Tibial nerve (tissue), 4 donors: ENCODE data around the gene ENDOV. TPM values are rescaled to one million over a fixed set of nuclear protein-coding genes. Genes with fewer than 3 reads are reported as not detected.
A peak's percentile ranks its signal among the peaks of the same experiment; 100 is the strongest.

Experiments
- DNase-seq, 2 donors: peaks; one replicate each; pipeline ENCODE4 v3.0.0-alpha.2; 2019; ENCODE audit warnings: low spot score in 2 of 2
- H3K27ac ChIP-seq, 4 donors: fragments of 200-600 bp; sonication (generic) in 3 of 4; one replicate each; pipeline ENCODE4 v1.5.1; 2017 to 2019; ENCODE audit warnings: mild to moderate bottlenecking in 1 of 4
- H3K27me3 ChIP-seq, 2 donors: fragments of 200-600 bp; sonication (generic) in 1 of 2; one replicate each; pipeline versions ENCODE4 v1.5.1 to v1.6.0; 2017 to 2019
- H3K36me3 ChIP-seq, 3 donors: fragments of 200-600 bp; sonication (generic); one replicate each; pipeline ENCODE4 v1.5.1; 2018 to 2019
- H3K4me1 ChIP-seq, 4 donors: fragments of 200-600 bp; sonication (generic) in 3 of 4; one replicate each; pipeline ENCODE4 v1.5.1; 2017 to 2019
- H3K4me3 ChIP-seq, 4 donors: fragments of 200-600 bp; sonication (generic) in 3 of 4; one replicate each; pipeline ENCODE4 v1.5.1; 2017 to 2019; ENCODE audit warnings: mild to moderate bottlenecking in 1 of 4, moderate library complexity in 1 of 4
- H3K9me3 ChIP-seq, 4 donors: fragments of 200-600 bp; sonication (generic) in 3 of 4; one replicate each; pipeline ENCODE4 v1.5.1; 2017 to 2019
- EP300 ChIP-seq, 2 donors: sonication (generic); formaldehyde crosslinking; IDR thresholded peaks; one replicate each; pipeline ENCODE4 v1.6.1; 2017; ENCODE audit warnings: antibody characterized with exemption in 2 of 2, mild to moderate bottlenecking in 1 of 2
- POLR2A ChIP-seq, 2 donors: fragments of 450-650 bp; IDR thresholded peaks; one replicate each; pipeline ENCODE4 v1.6.1; 2017; ENCODE audit warnings: antibody characterized with exemption in 2 of 2, mild to moderate bottlenecking in 2 of 2, moderate library complexity in 2 of 2
- WGBS, 2 donors: methylation state at CpG; one replicate each; pipeline ENCODE4 v1.1.5; 2018; 5-methylcytosine and 5-hydroxymethylcytosine counted together
- total RNA-seq, 4 donors: library from RNA; depleted of rRNA; stranded (reverse); fragments of >200 nt; gene quantifications; one replicate each; pipeline ENCODE4 v1.1.0, GENCODE V29; 2016
- TF ChIP-seq, protein P1 (sequence below), 5 experiments: fragments of 200-600 bp in 3 of 5; fragments of 450-650 bp in 2 of 5; sonication (generic) in 3 of 5; IDR thresholded peaks; one replicate each; pipeline ENCODE4 v1.5.1; 2016 to 2019; ENCODE audit warnings: antibody characterized with exemption in 5 of 5, mild to moderate bottlenecking in 3 of 5, moderate library complexity in 2 of 5

Gene ENDOV
- total RNA-seq, 4 donors from 2014 or later, result 9.8 to 30.3 (median 16.6) TPM

DNA sequence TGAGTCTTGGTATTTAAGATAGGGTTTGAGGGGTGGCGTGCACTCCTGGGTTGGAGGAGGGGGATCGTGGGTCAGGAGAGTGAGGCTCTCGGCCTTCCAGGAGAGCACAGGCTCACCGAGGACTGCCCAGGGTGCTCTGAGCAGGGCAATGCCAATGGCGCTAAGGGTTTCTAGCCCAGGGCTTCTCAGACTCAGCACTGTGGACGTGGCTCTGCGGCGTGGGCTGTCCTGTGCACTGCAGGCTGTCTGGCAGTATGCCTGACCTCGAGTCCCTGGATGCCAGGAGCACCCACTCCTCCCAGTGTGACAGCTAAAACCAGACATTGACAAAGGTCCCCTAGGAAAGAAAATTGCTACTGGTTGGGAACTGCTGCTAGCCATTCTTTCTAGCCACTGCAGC is 37.2 kb upstream of the ENDOV start:
- Histone ChIP-seq H3K36me3 (peaks cover 0 to 100% (median 34%) of the 10 kb centered on the region in 3 donors), H3K4me3 (no peak overlapping the region), H3K4me1 (no peaks in the 10 kb centered on the region), H3K27me3 (no peaks in the 10 kb centered on the region), H3K27ac (peak overlapping the region in 1 of 4 donors; percentile 7), H3K9me3 (no peaks in the 10 kb centered on the region)
- TF ChIP-seq POLR2A (IDR thresholded peaks at IDR 0.05), result no peak
- TF ChIP-seq EP300 (IDR thresholded peaks at IDR 0.05), result no peak
- TF ChIP-seq, protein P1, sequence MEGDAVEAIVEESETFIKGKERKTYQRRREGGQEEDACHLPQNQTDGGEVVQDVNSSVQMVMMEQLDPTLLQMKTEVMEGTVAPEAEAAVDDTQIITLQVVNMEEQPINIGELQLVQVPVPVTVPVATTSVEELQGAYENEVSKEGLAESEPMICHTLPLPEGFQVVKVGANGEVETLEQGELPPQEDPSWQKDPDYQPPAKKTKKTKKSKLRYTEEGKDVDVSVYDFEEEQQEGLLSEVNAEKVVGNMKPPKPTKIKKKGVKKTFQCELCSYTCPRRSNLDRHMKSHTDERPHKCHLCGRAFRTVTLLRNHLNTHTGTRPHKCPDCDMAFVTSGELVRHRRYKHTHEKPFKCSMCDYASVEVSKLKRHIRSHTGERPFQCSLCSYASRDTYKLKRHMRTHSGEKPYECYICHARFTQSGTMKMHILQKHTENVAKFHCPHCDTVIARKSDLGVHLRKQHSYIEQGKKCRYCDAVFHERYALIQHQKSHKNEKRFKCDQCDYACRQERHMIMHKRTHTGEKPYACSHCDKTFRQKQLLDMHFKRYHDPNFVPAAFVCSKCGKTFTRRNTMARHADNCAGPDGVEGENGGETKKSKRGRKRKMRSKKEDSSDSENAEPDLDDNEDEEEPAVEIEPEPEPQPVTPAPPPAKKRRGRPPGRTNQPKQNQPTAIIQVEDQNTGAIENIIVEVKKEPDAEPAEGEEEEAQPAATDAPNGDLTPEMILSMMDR (IDR thresholded peaks at IDR 0.05), result no peak
- 81 to 82% methylated on average over 9 of the region's 9 CpGs for WGBS, 2 donors
- no peak for DNase-seq

DNA sequence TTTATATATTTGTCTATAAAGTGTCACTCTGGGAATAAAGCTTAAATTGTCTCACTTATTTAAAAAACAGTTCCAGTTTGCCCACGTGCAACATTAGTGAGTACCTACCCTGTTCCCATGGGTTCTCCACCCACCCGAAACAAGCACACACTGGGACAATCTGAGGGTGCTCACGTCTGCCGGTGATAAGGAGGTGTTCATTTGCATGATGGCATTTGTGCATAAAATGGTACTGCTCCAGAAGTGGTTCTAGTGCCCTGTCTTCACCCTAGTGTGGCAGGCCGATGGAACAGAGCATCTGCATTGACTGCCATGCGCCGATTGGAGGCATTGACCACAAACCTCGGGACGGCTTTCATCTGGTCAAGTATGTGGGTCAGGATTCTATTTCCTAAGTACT is 35.6 kb upstream of the ENDOV start:
- Histone ChIP-seq H3K27me3 (no peaks in the 10 kb centered on the region), H3K27ac (no peak overlapping the region), H3K4me1 (no peaks in the 10 kb centered on the region), H3K9me3 (no peaks in the 10 kb centered on the region), H3K4me3 (no peak overlapping the region), H3K36me3 (peaks cover 0 to 100% (median 30%) of the 10 kb centered on the region in 3 donors)
- DNase-seq, result no peak
- TF ChIP-seq, protein P1 (IDR thresholded peaks at IDR 0.05), result no peak
- TF ChIP-seq EP300 (IDR thresholded peaks at IDR 0.05), result no peak
- TF ChIP-seq POLR2A (IDR thresholded peaks at IDR 0.05), result no peak
- WGBS, 2 donors, result 82 to 87% methylated on average over 9 of the region's 9 CpGs

DNA sequence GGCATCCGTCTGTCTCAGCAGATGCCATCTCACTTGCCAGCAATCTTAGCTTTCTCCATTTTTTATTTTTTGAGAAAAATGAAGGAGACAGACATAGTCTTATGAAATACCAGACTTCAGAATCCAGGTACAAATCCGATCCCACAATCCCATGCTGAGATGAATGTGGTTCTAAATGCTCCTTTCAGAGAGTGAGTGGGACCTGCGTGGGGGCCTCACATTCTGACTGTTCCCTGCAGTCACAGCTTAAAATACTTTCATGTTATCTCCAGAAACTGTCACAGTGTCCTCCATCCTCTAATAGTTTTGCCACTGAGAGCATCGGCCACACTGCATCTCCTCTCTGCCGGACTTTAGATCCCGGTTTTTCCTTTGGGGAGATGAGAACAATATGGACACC is 34.9 kb upstream of the ENDOV start:
- TF ChIP-seq, protein P1 (IDR thresholded peaks at IDR 0.05), result no peak
- TF ChIP-seq POLR2A (IDR thresholded peaks at IDR 0.05) (no peak), EP300 (IDR thresholded peaks at IDR 0.05) (no peak)
- Histone ChIP-seq H3K4me1 (no peaks in the 10 kb centered on the region), H3K9me3 (no peaks in the 10 kb centered on the region), H3K27me3 (no peaks in the 10 kb centered on the region), H3K36me3 (peaks cover 0 to 100% (median 34%) of the 10 kb centered on the region in 3 donors), H3K27ac (no peak overlapping the region), H3K4me3 (no peak overlapping the region)
- no peak for DNase-seq
- WGBS, 2 donors, result 89 to 94% methylated on average over 6 of the region's 6 CpGs

DNA sequence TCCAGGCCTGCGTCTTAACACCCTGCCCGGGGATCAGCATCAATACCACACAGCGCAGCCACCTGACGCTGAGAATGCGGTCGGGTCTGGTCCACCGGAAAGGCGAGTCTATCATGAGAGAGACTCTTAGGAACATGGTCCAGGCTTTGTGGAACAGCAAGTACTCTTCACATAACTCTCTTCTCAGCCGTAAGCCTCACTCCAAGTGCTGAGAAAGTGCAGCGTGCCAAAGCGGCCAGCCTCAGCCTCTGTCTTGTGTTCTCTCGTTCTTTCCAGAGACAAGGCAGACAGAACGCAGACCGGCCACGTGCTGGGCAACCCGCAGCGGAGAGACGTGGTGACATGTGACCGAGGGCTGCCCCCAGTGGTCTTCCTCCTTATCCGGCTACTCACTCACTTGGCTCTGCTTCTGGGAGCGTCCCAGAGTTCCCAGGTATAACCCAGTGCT is 34.4 kb upstream of the ENDOV start:
- peaks cover 0 to 100% (median 35%) of the 10 kb centered on the region in 3 donors for H3K36me3 ChIP-seq
- H3K27me3 ChIP-seq, result no peaks in the 10 kb centered on the region
- H3K4me3 ChIP-seq, result no peak overlapping the region
- no peak for DNase-seq
- no peaks in the 10 kb centered on the region for H3K4me1 ChIP-seq
- TF ChIP-seq POLR2A (IDR thresholded peaks at IDR 0.05) (no peak), EP300 (IDR thresholded peaks at IDR 0.05) (no peak)
- TF ChIP-seq, protein P1 (IDR thresholded peaks at IDR 0.05), result no peak
- no peak overlapping the region for H3K27ac ChIP-seq
- no peaks in the 10 kb centered on the region for H3K9me3 ChIP-seq
- WGBS, 2 donors, result 87% methylated on average over 21 of the region's 21 CpGs

DNA sequence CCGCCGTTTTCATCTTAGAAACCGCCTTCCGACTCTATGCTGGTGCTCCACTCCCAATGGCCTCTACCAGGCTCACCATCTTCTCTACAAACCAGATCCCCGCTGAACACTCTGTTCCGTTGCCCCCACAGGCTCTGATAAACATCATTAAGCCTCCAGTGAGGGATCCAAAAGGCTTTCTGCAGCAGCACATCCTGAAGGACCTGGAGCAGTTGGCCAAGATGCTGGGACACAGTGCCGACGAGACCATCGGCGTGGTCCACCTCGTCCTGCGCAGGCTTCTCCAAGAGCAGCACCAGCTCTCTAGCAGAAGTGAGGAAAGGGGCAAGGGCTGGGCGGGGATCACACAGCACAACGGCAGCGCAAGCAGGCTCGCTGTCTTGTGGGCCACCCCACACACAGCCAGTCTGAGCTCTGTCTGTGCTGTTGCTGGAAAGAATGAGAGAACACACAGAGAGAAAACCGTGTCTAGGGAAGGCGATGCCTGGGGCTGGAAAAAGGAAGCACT is 33.5 kb upstream of the ENDOV start:
- Histone ChIP-seq H3K36me3 (peaks cover 0 to 100% (median 39%) of the 10 kb centered on the region in 3 donors), H3K4me3 (no peak overlapping the region), H3K4me1 (no peaks in the 10 kb centered on the region), H3K27me3 (no peaks in the 10 kb centered on the region), H3K9me3 (no peaks in the 10 kb centered on the region), H3K27ac (no peak overlapping the region)
- 94 to 96% methylated on average over 18 of the region's 18 CpGs for WGBS, 2 donors
- no peak for DNase-seq
- TF ChIP-seq EP300 (IDR thresholded peaks at IDR 0.05) (no peak), POLR2A (IDR thresholded peaks at IDR 0.05) (no peak)
- TF ChIP-seq, protein P1 (IDR thresholded peaks at IDR 0.05), result no peak
